Testis (tissue), 3 donors: ENCODE results near the gene SNURF. TPM values are rescaled to one million over a fixed set of nuclear protein-coding genes. Genes with fewer than 3 reads are reported as not detected.
"Not testable (repeated sequence)": the region's sequence is repeated elsewhere in the genome, so short reads cannot be mapped to it uniquely, and the experiment has no call there.

ENCODE experiments used
- DNase-seq: peaks from one replicate; pipeline ENCODE4 v3.0.0-alpha.2; 2019
- H3K27ac ChIP-seq, 2 donors: fragments of 200-600 bp; sonication (generic); one replicate each; pipeline ENCODE4 v1.5.1; 2019
- H3K27me3 ChIP-seq: fragments of 200-600 bp; sonication (generic); one replicate; pipeline ENCODE4 v1.5.1; 2019
- H3K36me3 ChIP-seq: fragments of 200-600 bp; sonication (generic); one replicate; pipeline ENCODE4 v1.5.1; 2017; ENCODE audit warnings: low read depth; ENCODE audit errors: missing control alignments
- H3K4me1 ChIP-seq: fragments of 200-600 bp; sonication (generic); one replicate; pipeline ENCODE4 v1.5.1; 2019
- H3K4me3 ChIP-seq, 2 donors: fragments of 200-600 bp; sonication (generic); one replicate each; pipeline ENCODE4 v1.5.1; 2017 to 2019
- H3K9me3 ChIP-seq: fragments of 200-600 bp; sonication (generic); one replicate; pipeline ENCODE4 v1.5.1; 2017
- CTCF ChIP-seq, 3 experiments: fragments of 450-650 bp in 2 of 3; fragments of 200-600 bp in 1 of 3; sonication (generic) in 1 of 3; IDR thresholded peaks; one replicate each; pipeline ENCODE4 v1.5.1; 2016 to 2019; ENCODE audit warnings: antibody characterized with exemption in 3 of 3, mild to moderate bottlenecking in 2 of 3, moderate library complexity in 1 of 3
- POLR2A ChIP-seq: fragments of 450-650 bp; IDR thresholded peaks from one replicate; pipeline ENCODE4 v1.6.1; 2017; ENCODE audit warnings: antibody characterized with exemption, mild to moderate bottlenecking, moderate library complexity
- WGBS, 2 donors: methylation state at CpG; one replicate each; pipeline ENCODE4 v1.1.5; 2018; 5-methylcytosine and 5-hydroxymethylcytosine counted together
- intact Hi-C: fragments of 100-400 bp; cut with DNase I; formaldehyde crosslinking; loops from one replicate; pipeline ENCODE4 v1.15.1; 2023; ENCODE audit warnings: low total_unique reads
- polyA plus RNA-seq: library from polyadenylated mRNA; stranded (reverse); fragments of 350-450 nt; fragmentation: Illumina TruSeq; extraction: RNeasy Lipid Tissue Mini Kit (QIAGEN cat#74804); gene quantifications from one replicate; pipeline ENCODE4 v1.2.3, GENCODE V29; 2014; ENCODE audit warnings: low read depth, low replicate concordance; ENCODE audit not compliant: insufficient read depth
- total RNA-seq, 2 donors: library from RNA; depleted of rRNA; stranded (reverse); fragments of >200 nt; gene quantifications; one replicate each; pipeline ENCODE4 v1.2.3, GENCODE V29; 2016

Gene SNURF
- total and polyA plus RNA-seq, 3 donors from 2014 or later = 8.6 to 15.7 (median 14.3) TPM

- intact Hi-C loops = no loop called here
- H3K27me3 ChIP-seq = no peaks in the 10 kb centered on the region
- no peaks in the 10 kb centered on the region for H3K4me1 ChIP-seq
- DNase-seq = no peak
- H3K9me3 ChIP-seq = no peaks in the 10 kb centered on the region
- no peak overlapping the region for H3K4me3 ChIP-seq
- no peaks in the 10 kb centered on the region for H3K36me3 ChIP-seq
- WGBS, 2 donors = 76 to 77% methylated on average over 3 of the region's 3 CpGs
- TF ChIP-seq CTCF (IDR thresholded peaks at IDR 0.05) = no peak
- TF ChIP-seq POLR2A = no peak
- no peak overlapping the region for H3K27ac ChIP-seq
Measured at GRCh38 chr15:24924153-24924552, 30.6 kb upstream of the SNURF start.

- no peak for TF ChIP-seq CTCF (IDR thresholded peaks at IDR 0.05)
- no peak for TF ChIP-seq POLR2A
- Histone ChIP-seq H3K4me3 (no peak overlapping the region), H3K27me3 (no peaks in the 10 kb centered on the region), H3K9me3 (no peaks in the 10 kb centered on the region), H3K27ac (no peak overlapping the region), H3K36me3 (no peaks in the 10 kb centered on the region), H3K4me1 (no peaks in the 10 kb centered on the region)
- no peak for DNase-seq
- 70 to 74% methylated on average over 2 of the region's 2 CpGs for WGBS, 2 donors
- intact Hi-C loops = no loop called here
Measured at GRCh38 chr15:24924621-24925020, 30.2 kb upstream of the SNURF start.

GRCh38 chr15:24931874-24932732, 22.7 kb upstream of the SNURF start:
- H3K9me3 ChIP-seq, intact Hi-C loops, DNase-seq, H3K36me3 ChIP-seq, H3K4me1 ChIP-seq, H3K27me3 ChIP-seq, H3K4me3 ChIP-seq, H3K27ac ChIP-seq: not testable (repeated sequence)
- WGBS, 2 donors = 83 to 87% methylated on average over 10 of the region's 10 CpGs

- DNase-seq = no peak
- H3K36me3 ChIP-seq = no peaks in the 10 kb centered on the region
- no peaks in the 10 kb centered on the region for H3K27me3 ChIP-seq
- H3K9me3 ChIP-seq = no peaks in the 10 kb centered on the region
- intact Hi-C loops = no loop called here
- TF ChIP-seq POLR2A = no peak
- TF ChIP-seq CTCF (IDR thresholded peaks at IDR 0.05) = no peak
- H3K4me3 ChIP-seq = no peak overlapping the region
- no peaks in the 10 kb centered on the region for H3K4me1 ChIP-seq
- no peak overlapping the region for H3K27ac ChIP-seq
- WGBS, 2 donors = 84 to 89% methylated on average over 7 of the region's 7 CpGs
Measured at GRCh38 chr15:24933716-24934115, 21.1 kb upstream of the SNURF start.

- H3K36me3 ChIP-seq, H3K9me3 ChIP-seq, H3K4me1 ChIP-seq, H3K27me3 ChIP-seq, H3K4me3 ChIP-seq, DNase-seq, intact Hi-C loops, H3K27ac ChIP-seq: not testable (repeated sequence)
- 75 to 81% methylated on average over 3 of the region's 3 CpGs for WGBS, 2 donors
Measured at GRCh38 chr15:24938224-24938623, 16.6 kb upstream of the SNURF start.

GRCh38 chr15:24940236-24940635, 14.6 kb upstream of the SNURF start:
- intact Hi-C loops = no loop called here
- Histone ChIP-seq H3K36me3 (no peaks in the 10 kb centered on the region), H3K9me3 (no peaks in the 10 kb centered on the region), H3K4me1 (no peaks in the 10 kb centered on the region), H3K27ac (no peak overlapping the region), H3K27me3 (no peaks in the 10 kb centered on the region), H3K4me3 (no peak overlapping the region)
- WGBS, 2 donors = 51 to 63% methylated on average over 2 of the region's 2 CpGs
- DNase-seq = no peak
- TF ChIP-seq POLR2A = no peak
- TF ChIP-seq CTCF (IDR thresholded peaks at IDR 0.05) = no peak
